Measurements from ENCODE around the gene GMEB2.

Gene GMEB2

DNA sequence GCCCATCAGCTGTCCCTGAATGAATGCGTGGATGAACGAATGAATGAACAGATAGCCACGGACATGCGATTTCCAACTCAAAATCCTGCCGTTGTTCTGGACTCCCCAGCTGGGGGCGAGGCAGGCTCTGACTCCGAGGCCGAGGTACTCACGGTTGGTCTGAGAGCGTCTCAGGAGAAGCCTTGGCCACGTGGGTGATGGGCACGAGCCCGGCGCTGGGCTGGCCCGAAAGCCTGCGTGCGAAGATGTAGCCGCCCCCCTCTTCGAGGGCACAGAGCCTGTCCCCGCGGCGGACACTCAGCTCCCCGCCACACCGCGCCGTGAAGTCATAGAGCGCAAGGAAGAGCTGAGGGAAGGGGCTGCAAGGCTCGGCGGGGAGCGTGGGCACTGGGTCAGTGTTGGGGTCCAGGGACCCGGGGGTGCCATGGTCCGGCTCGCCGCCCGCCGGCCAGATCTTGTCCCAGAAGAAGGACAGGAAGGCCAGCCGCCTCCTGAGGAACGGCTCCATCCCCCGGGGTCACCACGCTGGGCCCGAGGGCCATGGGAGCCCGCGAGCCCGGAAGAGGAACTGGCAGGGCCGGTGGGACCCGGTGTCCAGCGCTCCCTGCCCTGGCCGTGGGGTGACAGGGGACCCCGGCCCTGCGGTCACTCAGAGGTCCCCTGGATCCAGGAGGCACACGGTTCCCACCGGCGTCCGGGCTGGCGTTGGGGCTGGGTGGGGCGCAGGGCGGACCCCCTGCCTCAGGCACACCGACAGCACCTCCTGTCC is 79.8 kb downstream of the GMEB2 start:
- TF ChIP-seq, protein P1, sequence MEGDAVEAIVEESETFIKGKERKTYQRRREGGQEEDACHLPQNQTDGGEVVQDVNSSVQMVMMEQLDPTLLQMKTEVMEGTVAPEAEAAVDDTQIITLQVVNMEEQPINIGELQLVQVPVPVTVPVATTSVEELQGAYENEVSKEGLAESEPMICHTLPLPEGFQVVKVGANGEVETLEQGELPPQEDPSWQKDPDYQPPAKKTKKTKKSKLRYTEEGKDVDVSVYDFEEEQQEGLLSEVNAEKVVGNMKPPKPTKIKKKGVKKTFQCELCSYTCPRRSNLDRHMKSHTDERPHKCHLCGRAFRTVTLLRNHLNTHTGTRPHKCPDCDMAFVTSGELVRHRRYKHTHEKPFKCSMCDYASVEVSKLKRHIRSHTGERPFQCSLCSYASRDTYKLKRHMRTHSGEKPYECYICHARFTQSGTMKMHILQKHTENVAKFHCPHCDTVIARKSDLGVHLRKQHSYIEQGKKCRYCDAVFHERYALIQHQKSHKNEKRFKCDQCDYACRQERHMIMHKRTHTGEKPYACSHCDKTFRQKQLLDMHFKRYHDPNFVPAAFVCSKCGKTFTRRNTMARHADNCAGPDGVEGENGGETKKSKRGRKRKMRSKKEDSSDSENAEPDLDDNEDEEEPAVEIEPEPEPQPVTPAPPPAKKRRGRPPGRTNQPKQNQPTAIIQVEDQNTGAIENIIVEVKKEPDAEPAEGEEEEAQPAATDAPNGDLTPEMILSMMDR (IDR thresholded peaks at IDR 0.05; ENCODE audit: borderline replicate concordance, insufficient read depth, low read depth, low read length), result no peak
- H3K4me3 ChIP-seq (ENCODE audit: low read depth, low read length), result no peak overlapping the region

DNA sequence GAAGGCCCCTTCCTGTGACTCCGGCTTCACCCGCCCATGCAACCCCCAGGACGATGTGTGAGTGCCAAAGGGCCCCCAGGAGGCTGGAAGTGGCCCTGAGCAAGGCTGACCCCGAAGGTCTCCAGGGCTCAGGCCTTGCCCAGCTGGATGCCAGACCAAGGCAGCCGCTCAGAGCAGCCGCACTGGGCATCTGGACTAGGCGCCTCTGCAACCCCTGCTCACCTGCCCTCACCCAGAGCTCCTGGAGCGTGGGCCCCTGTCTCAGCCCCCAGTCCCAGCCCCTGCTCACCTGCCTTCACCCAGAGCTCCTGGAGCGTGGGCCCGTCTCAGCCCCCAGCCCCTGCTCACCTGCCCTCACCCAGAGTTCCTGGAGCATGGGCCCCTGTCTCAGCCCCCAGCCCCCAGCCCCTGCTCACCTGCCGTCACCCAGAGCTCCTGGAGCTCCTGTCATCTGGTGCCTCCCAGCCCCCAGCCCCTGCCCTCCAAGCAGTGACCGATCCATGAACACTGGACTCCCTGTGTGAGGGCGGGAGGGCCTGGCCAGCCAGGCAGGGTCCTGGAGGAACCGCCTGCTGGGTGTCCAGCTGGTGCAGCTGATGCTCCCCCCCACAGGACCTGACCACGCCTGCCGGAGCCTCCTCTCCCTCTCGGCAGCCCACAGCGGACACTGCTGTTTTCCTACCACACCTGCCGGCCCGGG is 80.5 kb downstream of the GMEB2 start:
- TF ChIP-seq, protein P1 (IDR thresholded peaks at IDR 0.05; ENCODE audit: borderline replicate concordance, insufficient read depth, low read depth, low read length), result no peak
- H3K4me3 ChIP-seq (ENCODE audit: low read depth, low read length), result no peak overlapping the region

DNA sequence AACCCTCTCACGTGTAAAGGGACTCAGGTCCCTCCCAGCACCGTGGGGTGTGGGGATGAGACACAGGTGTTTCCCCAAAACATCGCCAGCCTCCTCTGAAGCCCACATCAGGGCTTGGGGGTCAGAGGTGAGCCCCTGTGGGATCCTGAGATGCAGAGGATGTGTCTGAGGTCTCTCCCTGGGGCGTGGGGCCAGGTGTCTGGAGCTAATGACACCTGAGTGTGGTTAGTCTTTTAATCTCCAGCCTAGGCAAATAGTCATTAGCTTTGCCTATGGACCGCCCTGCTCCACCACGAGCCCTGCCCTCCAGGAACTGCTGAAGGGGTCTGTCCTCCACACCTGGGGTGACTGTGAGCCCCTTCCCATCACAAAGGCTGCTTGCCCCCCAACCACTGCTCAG is 81.1 kb downstream of the GMEB2 start:
- TF ChIP-seq, protein P1 (IDR thresholded peaks at IDR 0.05; ENCODE audit: borderline replicate concordance, insufficient read depth, low read depth, low read length), result no peak
- no peak overlapping the region for H3K4me3 ChIP-seq (ENCODE audit: low read depth, low read length)

DNA sequence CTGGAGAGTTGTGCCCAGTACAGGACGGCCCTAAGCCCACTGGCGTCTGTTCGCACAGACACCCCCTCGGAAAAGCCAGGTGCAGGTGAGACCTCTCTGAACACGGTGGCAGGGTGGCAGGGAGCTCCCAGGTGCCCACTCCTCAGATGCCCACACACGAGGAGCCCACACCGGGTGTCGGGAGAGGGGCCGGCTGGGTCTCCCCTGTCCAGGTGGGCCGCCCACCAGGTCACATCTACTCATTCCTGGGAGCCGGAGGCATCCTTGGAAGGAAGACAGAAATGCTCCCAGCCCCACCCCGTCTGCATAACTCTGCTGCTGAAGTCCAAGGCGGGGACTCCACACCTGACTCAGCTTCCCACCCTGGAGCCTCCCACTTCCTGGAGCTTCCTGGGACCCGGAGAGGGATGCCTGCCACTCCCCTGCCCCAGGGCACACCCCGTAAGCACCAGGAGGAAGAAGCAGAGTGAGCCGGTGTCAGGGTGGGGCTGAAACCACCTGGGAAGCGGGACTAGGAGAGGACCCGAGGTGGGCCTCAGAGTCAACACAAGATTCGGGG is 81.9 kb downstream of the GMEB2 start:
- H3K4me3 ChIP-seq (ENCODE audit: low read depth, low read length), result no peak overlapping the region
- TF ChIP-seq, protein P1 (IDR thresholded peaks at IDR 0.05; ENCODE audit: borderline replicate concordance, insufficient read depth, low read depth, low read length), result no peak

DNA sequence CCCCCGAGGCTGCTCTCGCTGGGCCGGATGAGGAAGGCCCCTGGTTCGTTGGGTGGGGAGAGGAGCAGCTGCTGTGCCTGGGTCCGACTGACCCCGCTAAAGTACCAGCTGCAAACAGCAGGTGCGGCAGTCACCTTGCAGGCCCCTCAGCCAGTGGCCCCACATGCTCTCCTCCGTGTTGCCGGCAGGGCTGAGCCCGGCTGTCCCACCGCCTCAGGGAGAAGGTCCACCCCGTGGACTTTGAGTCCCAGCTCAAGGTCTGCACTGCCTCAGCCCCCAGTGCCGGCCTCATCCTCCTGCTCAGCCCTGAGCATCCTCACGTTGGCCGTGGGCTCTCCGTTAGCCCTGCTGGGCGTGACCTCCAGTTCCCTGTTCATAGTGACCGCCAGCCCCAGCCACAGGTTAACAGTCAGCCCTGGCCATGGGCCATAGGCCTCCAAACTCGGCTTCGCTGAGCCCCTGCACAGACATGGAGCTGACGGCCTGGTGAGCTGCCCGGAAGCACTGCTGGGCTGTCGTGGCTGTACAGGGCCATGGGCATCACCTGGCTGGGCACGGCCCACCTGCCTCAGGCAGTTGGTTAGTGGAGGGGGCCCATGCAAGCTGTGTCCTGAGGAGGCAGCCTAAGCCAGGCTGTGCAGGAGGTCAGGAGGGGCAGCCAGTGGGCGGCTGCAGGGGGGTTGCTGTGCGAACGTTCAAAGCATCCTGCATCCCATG is 82.5 kb downstream of the GMEB2 start:
- TF ChIP-seq, protein P1 (IDR thresholded peaks at IDR 0.05; ENCODE audit: borderline replicate concordance, insufficient read depth, low read depth, low read length), result no peak
- H3K4me3 ChIP-seq (ENCODE audit: low read depth, low read length), result no peak overlapping the region

DNA sequence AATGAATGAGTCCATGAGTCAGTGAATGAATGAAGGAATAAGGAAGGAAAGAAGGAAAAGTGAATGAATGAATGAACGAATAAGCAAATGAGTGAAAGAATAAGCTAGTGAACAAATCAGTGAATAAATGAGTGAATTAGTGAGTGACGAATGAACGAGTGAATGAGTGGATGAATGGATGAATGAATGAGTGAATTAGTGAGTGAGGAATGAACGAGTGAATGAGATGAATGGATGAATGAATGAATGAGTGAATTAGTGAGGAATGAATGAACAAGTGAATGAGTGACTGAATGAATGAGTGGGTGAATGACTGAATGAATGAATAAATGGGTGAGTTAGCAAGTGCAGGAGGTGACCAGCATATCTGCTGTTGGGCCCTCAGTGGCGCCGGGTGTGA is 83.2 kb downstream of the GMEB2 start:
- TF ChIP-seq, protein P1 (IDR thresholded peaks at IDR 0.05; ENCODE audit: borderline replicate concordance, insufficient read depth, low read depth, low read length), result no peak
- no peak overlapping the region for H3K4me3 ChIP-seq (ENCODE audit: low read depth, low read length)
